Right lobe of liver (tissue), 6 donors: ENCODE data around the gene LTC4S. TPM values are rescaled to one million over a fixed set of nuclear protein-coding genes. Genes with fewer than 3 reads are reported as not detected.

Source experiments
- ATAC-seq, 4 donors: fragments of 200-7000 bp; cut with Tn5 transposase; one replicate each; pipeline ENCODE4 v1.9.1; 2020; ENCODE audit warnings: mild to moderate bottlenecking in 4 of 4, moderate library complexity in 4 of 4
- DNase-seq, 3 donors: peaks; one replicate each; pipeline ENCODE4 v3.0.0-alpha.2; 2020
- H3K27ac ChIP-seq, 3 donors: fragments of 200-600 bp; one replicate each; pipeline ENCODE4 v1.8.0; 2022
- H3K27me3 ChIP-seq, 2 donors: fragments of 200-600 bp; one replicate each; pipeline ENCODE4 v1.8.0; 2022
- H3K36me3 ChIP-seq, 4 donors: fragments of 200-600 bp; sonication (generic) in 1 of 4; one replicate each; pipeline versions ENCODE4 v1.5.1 to v1.8.0; 2017 to 2022; ENCODE audit warnings: control low read depth in 1 of 4
- H3K4me1 ChIP-seq, 4 donors: fragments of 200-600 bp; sonication (generic) in 1 of 4; one replicate each; pipeline versions ENCODE4 v1.5.1 to v1.8.0; 2017 to 2022; ENCODE audit warnings: control low read depth in 1 of 4
- H3K4me3 ChIP-seq, 3 donors: fragments of 200-600 bp; one replicate each; pipeline ENCODE4 v1.8.0; 2022
- H3K9me3 ChIP-seq, 4 donors: fragments of 200-600 bp; sonication (generic) in 1 of 4; one replicate each; pipeline versions ENCODE4 v1.5.1 to v1.8.0; 2017 to 2022; ENCODE audit warnings: control low read depth in 1 of 4
- CTCF ChIP-seq, 4 donors: fragments of 200-600 bp in 3 of 4; fragments of 450-650 bp in 1 of 4; IDR thresholded peaks; one replicate each; pipeline versions ENCODE4 v1.5.1 to v1.8.0; 2016 to 2022; ENCODE audit warnings: antibody characterized with exemption in 4 of 4, mild to moderate bottlenecking in 2 of 4
- POLR2A ChIP-seq: fragments of 450-650 bp; IDR thresholded peaks from one replicate; pipeline ENCODE4 v1.6.1; 2017; ENCODE audit warnings: antibody characterized with exemption, mild to moderate bottlenecking
- WGBS: methylation state at CpG from one replicate; pipeline ENCODE4 v1.1.6; 2018; ENCODE audit warnings: low coverage, low lambda C conversion rate; ENCODE audit not compliant: insufficient coverage; ENCODE audit errors: missing lambda C conversion rate; 5-methylcytosine and 5-hydroxymethylcytosine counted together
- intact Hi-C, 2 donors: fragments of 100-400 bp; cut with DNase I; formaldehyde crosslinking; loops; one replicate each; pipeline versions ENCODE4 v1.11.2 to v1.14.1; 2022
- total RNA-seq, 6 experiments: library from RNA; depleted of rRNA in 2 of 6; stranded (reverse); fragments of >200 nt in 2 of 6; fragmentation: NEBNext Ultra II Directional in 3 of 6; extraction: Animal tissue kit (Norgen Biotek cat#: 25700) in 3 of 6; gene quantifications; one replicate each; pipeline versions ENCODE4 v1.1.0 to v1.2.4, GENCODE V29; 2016 to 2023
- donor health status: DM: no; HTN: yes; CAD: no.
- donor health status: DM: no; HTN: no; CAD: no.
- donor health status: DM: no; HTN: no; CAD: no.
- donor health status: DM: no; HTN: yes; CAD: no.
- donor health status: DM: no; HTN: yes; CAD: no.

Gene LTC4S
- total RNA-seq, 6 experiments from 2014 or later: 0.73 to 1.7 (median 1.4) TPM; not detected in 1

DNA sequence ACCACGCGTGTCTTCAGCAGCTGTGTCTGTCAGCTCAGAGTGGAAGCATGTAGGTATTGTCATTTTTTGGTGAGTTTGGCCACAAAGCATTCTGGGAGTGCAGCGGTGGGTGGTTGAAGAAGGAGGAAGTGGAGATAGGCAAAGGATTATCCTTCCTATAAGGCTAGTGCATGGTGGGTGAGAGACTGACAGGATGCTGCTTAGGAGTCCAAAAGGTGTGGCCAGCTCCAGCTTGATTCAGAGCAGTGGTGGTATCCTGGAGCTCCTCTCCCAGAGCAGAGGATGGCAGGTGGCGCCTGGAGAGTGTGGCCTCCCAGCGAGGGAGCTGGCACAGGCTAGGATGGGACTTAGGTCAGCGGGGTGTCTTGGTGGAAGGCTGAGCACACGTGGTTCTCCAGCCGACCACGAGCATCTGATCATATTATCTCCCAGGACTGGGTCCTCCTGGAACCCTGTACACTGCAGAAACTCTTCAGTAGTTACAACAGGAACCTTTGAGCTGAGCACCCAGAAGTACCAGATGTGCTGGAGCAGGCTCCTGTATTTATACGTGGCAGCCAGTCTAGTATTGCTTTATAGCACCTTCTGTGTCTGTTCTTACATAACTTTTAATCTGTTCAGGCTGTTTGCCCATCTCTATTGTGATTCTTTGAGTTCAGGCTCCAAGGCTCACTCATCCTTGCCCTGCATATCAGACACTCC is 31.6 kb upstream of the LTC4S start:
- TF ChIP-seq CTCF (IDR thresholded peaks at IDR 0.05) (no peak), POLR2A (no peak)
- DNase-seq: no peak
- Histone ChIP-seq H3K27me3 (no peaks in the 10 kb centered on the region), H3K4me1 (peaks cover 0 to 58% (median 27%) of the 10 kb centered on the region in 4 donors), H3K36me3 (peaks cover 0 to 15% (median 0%) of the 10 kb centered on the region in 4 donors), H3K27ac (no peak overlapping the region), H3K9me3 (no peaks in the 10 kb centered on the region), H3K4me3 (no peak overlapping the region)
- peak; percentile 19 to 57 (median 54) for ATAC-seq
- intact Hi-C loops: loop anchor here (5.0 kb wide), 1 partner anchor 35 kb away; no protein-coding TSS in a partner anchor
- WGBS: 31% methylated on average over 7 of the region's 10 CpGs

DNA sequence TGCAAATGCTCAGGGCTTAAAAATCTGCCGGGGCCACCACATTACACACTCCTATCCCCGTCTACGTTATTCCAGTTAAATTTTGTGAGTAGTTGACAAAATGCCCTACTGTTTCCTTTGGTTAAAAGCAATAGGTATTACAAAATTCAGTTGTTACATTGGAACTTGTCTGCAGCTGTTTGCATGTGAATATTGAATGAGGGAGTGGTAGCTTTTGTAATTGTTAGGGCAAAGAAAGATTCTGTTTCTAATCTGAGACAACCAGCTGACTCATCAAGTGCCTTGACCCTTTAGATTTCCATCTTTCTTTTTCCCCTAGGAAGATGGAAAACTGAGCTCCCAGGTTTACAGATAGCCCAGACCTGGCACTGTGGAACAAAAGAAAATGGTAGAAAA is 31.0 kb upstream of the LTC4S start:
- no peaks in the 10 kb centered on the region for H3K9me3 ChIP-seq
- WGBS: 7% methylated on average over 3 of the region's 3 CpGs
- no peaks in the 10 kb centered on the region for H3K27me3 ChIP-seq
- H3K36me3 ChIP-seq: peaks cover 0 to 15% (median 0%) of the 10 kb centered on the region in 4 donors
- ATAC-seq: peak in 1 of 4 donors; percentile 7
- no peak for TF ChIP-seq POLR2A
- no peak for TF ChIP-seq CTCF (IDR thresholded peaks at IDR 0.05)
- no peak for DNase-seq
- H3K4me1 ChIP-seq: peaks cover 0 to 61% (median 27%) of the 10 kb centered on the region in 4 donors
- intact Hi-C loops: loop anchor here (5.0 kb wide), 1 partner anchor 35 kb away; no protein-coding TSS in a partner anchor
- no peak overlapping the region for H3K27ac ChIP-seq
- no peak overlapping the region for H3K4me3 ChIP-seq

GRCh38 chr5:179763215-179763945 is 30.4 kb upstream of the LTC4S start:
- intact Hi-C loops: loop anchor here (5.0 kb wide), 1 partner anchor 34 kb away; no protein-coding TSS in a partner anchor

GRCh38 chr5:179764056-179764455 is 29.7 kb upstream of the LTC4S start:
- 62% methylated on average over 8 of the region's 8 CpGs for WGBS
- DNase-seq: no peak
- Histone ChIP-seq H3K36me3 (peaks cover 0 to 20% (median 2%) of the 10 kb centered on the region in 4 donors), H3K27me3 (no peaks in the 10 kb centered on the region), H3K4me1 (peaks cover 0 to 60% (median 28%) of the 10 kb centered on the region in 4 donors), H3K9me3 (no peaks in the 10 kb centered on the region), H3K27ac (no peak overlapping the region), H3K4me3 (no peak overlapping the region)
- TF ChIP-seq CTCF (IDR thresholded peaks at IDR 0.05): no peak
- no peak for TF ChIP-seq POLR2A
- intact Hi-C loops: loop anchor here (5.0 kb wide), 1 partner anchor 33 kb away; no protein-coding TSS in a partner anchor
- ATAC-seq: no peak

More at GRCh38 chr5:179763215-179763945, 30.4 kb upstream of the LTC4S start:
- DNase-seq (peak in 2 of 3 donors; percentile 43 to 64), ATAC-seq (peak; percentile 75 to 86 (median 80))
- Histone ChIP-seq H3K4me1 (peaks cover 0 to 60% (median 28%) of the 10 kb centered on the region in 4 donors), H3K27ac (no peak overlapping the region), H3K4me3 (no peak overlapping the region), H3K27me3 (no peaks in the 10 kb centered on the region), H3K36me3 (peaks cover 0 to 15% (median 0%) of the 10 kb centered on the region in 4 donors), H3K9me3 (no peaks in the 10 kb centered on the region)
- WGBS: 28% methylated on average over 10 of the region's 10 CpGs
- TF ChIP-seq CTCF (IDR thresholded peaks at IDR 0.05) (peak; percentile 84 to 96 (median 92)), POLR2A (no peak)
